Fibroblast of skin of right quadriceps (primary cell): Measurements from ENCODE around the gene NPAS1.

Source experiments
- DNase-seq: peaks from one replicate; pipeline ENCODE4 v3.0.0-alpha.2; 2013

Gene NPAS1, protein sequence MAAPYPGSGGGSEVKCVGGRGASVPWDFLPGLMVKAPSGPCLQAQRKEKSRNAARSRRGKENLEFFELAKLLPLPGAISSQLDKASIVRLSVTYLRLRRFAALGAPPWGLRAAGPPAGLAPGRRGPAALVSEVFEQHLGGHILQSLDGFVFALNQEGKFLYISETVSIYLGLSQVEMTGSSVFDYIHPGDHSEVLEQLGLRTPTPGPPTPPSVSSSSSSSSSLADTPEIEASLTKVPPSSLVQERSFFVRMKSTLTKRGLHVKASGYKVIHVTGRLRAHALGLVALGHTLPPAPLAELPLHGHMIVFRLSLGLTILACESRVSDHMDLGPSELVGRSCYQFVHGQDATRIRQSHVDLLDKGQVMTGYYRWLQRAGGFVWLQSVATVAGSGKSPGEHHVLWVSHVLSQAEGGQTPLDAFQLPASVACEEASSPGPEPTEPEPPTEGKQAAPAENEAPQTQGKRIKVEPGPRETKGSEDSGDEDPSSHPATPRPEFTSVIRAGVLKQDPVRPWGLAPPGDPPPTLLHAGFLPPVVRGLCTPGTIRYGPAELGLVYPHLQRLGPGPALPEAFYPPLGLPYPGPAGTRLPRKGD

DNA sequence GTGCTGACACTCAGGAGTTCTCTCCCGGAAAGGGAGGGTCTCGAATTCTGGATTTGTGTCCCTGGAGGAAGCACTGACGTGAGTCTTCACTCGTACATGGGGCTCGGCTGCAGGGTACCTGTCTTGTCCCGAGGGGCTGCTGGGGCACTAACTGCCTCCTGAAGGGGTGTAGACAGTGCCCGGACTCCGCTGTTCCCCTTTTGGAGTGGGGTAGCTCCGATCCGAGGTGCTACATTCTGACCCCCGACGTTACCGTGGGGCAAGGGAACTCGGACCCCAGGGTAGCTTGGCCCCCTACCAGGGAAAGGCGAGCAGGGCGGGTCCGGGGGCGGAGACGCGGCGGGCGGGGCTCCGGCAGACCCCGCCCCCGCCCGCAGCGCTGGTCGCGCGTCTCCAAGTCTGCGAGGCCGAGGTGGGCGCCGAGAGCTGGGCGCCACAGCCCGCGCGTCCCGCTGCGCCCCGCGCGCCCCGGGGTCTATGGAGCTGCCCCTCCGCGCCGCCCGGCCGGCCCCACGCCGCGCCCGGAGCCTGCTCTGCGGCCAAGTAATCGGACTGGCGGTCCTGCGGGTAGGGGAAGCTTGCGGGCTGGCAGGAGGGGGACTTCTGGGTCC is at the start of gene NPAS1:
NPAS1 (plus strand) TSS at position 407 of the 611 bp plus-strand sequence. CDS start 1,211 bp downstream, outside the sequence.
- DNase-seq: no peak

DNA sequence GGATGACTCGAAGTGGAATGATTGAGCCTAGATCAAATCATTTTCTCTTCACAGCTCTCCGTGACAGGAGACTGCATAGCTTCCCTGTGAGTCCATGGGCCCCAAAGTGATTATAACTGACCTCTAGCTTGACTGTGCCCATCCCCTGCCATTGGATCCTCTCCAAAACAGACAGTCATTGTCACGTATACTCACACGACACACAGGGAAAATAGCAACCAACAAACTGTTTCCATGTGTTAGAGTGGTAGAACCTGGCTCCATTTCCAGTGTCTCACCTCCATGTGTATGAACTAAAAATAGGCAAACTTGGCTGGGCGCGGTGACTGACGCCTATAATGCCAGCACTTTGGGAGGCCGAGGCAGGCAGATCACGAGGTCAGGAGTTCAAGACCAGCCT is 48.8 kb upstream of the NPAS1 start:
- peak; percentile 97 for DNase-seq

DNA sequence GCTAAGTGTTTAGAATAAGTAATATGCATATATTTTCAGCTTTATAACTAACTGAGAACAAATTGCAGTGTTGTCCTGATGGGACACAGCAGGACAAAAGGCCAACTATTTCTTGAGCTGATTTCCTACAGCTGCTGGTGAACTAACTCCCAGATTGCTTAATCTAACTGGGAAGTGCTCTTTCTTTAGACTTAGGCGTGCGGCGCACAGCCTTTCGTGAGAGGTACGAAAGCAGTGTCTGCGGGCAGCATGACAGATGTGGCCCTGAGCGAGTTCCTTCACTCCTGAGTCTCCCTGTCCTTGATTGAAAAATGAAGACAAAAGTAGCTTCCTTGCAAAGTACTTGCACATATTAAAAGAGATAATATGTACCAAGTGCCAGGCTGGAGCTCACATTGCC is 47.3 kb upstream of the NPAS1 start:
- DNase-seq: no peak

DNA sequence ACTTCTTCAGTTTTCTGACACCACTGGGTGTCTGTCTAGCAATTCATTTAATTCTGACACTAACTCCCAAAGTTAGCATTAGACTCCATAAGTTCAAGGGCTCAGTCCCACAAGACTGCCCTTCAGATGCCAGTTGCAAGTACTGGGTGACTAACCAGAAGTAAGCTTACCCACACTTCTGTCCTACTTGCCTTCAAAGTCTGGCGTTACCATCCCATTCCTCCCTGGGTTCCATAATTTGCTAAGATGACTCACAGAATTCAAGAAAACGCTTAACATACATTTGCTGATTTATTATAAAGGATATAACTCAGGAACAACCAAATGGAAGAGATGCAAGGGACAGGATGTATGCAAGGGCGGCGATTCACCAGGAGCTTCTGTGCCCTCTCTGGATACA is 45.5 kb upstream of the NPAS1 start:
- peak; percentile 55 for DNase-seq

DNA sequence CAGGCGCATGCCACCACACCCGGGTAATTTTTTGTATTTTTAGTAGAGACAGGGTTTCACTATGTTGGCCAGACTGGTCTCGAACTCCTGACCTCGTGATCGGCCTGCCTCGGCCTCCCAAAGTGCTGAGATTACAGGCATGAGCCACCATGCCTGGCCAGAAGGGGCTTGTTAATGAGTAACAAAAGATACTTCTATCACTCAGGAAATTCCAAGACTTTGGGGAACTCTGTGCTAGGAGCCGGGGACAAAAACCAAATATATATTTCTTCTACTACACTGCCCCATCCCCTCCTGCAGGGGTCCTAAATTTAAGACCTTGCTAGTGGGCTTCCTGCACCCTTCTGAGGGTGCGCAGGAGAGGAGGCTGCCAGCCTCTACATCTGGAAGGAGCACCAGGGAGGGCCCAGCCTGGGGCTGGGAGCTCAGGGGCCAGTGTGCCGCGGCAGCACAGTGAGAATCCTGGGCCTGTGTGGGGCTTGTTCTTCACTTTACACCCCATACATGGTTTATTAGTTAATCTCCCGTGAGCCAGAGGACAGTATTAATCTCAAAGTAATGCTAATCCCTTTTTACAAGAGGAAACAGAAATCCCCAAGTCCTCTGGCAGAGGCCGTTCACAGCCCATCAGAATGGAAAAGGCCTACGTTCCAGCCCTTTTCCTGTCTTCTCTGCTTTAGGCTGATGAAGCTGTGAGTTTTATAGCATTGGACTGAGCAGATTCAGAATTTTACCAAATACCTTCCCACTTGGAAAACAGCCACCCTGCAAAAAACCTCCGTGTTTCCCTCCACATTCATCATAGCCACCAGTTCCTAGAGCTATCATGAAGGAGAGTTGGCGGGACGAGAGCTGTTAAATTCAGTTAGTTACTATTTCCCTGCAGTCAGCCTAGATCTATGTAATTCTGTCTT is 44.4 kb upstream of the NPAS1 start:
- DNase-seq: peak; percentile 36

DNA sequence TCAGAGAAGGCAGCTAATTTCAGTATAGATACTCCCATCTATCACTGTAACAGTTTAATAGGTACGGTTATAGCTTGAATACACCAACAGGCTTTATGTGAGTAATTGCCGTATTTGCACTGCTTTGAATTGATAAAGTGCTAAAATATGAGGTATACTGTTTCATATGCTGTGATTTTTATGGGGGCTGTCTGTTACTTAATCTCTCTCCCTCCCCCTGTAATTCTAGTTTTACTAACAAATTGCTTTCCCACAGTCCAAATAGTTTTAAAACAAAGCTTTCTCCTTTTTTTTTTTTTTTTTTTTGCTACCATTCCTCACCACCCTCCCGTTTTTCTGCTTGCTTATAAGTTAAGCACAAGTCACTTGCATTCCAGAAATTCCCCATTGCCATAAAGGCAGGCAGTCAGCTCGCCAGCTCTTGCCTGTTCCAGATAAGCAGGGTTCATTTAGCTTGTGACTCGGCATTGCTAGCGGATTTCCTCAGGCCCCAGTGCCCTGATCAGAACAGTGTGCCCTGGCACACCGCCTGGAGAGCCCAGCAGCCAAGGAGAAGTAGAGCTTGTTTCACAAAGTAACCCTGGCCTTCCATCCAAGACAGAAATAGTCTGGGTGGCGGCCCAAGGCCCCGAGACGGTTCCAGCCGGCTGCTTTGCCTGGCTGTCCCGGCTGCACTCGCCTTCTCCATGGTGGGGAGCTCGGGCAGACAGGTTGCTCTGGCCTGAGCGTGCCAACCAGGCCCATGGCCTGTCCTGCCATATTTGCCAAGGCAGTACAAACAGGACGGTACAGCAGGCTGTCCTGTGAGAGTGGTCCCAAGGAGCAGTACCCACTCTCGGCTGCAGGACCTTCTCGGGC is 43.5 kb upstream of the NPAS1 start:
- peak; percentile 95 for DNase-seq

DNA sequence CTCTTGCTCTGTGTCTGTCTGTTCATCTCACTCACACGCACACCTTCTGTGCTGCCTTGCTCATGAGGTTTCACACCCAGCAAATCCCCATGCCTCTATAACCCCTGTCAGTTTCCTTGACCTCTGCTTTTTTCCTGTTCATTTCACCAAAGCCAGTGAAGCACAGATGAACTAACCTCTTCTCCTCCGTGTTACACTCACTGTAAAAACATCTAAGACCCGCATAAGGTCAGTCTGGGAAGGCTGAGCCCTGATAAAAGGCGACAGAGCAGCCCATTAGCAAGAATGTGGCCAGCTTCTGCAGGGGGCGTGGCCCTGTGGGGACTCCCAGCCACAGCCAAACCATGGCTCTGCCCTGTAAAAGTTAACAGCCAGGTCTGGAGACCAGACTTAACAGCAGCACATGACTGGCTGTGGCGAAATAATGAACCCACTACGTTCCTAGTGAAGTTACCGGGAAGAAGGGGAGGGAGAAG is 42.8 kb upstream of the NPAS1 start:
- DNase-seq: peak; percentile 62

DNA sequence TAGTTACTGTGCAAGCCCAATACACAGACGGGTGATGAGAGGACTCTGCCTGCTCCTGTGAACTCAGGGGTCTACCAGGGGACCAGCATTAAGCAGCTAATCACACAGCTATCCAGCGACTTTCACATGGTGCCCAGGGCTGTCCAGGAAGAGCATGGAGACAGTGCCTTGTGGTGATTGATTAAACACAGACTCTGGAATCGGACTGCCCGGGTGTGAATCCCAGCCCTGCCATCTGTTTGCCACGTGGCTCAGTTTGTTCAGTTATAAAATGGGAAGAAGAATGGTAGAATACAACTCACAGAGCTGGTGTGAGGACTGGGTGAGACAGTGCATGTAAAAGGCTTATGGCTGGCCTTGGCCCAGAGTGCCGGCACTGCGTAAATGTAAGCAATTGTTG is 42.1 kb upstream of the NPAS1 start:
- peak; percentile 35 for DNase-seq

DNA sequence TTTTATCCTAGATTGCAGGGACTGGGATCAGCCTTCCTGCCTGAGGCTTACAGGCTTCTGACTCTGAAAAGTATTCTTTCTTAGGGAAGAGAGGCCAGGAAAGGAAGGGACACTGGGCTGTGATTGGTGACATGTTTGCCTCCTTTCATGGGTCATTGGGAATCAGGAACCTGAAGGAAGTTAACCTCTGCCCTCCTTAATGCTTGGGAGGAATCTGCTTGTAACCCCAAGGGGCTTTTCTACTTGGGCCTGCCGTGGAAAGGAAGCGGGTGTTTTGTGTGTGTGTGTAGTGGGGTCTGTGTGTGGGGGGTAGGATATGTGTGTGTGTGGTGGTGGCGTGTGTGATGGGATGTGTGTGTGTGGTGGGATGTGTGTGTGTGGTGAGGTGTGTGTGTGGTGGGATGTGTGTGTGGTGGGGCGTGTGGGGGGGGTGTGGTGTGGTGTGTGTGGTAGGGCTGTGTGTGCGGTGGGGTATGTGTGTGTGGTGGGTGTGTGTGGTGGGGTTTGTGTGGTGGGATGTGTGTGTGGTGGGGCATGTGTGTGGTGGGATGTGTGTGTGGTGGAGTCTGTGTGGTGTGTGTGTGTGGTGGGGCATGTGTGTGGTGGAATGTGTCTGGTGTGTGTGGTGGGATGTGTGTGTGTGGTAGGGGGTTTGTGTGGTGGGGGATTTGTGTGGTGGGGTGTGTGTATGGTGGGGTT is 41.3 kb upstream of the NPAS1 start:
- no peak for DNase-seq

DNA sequence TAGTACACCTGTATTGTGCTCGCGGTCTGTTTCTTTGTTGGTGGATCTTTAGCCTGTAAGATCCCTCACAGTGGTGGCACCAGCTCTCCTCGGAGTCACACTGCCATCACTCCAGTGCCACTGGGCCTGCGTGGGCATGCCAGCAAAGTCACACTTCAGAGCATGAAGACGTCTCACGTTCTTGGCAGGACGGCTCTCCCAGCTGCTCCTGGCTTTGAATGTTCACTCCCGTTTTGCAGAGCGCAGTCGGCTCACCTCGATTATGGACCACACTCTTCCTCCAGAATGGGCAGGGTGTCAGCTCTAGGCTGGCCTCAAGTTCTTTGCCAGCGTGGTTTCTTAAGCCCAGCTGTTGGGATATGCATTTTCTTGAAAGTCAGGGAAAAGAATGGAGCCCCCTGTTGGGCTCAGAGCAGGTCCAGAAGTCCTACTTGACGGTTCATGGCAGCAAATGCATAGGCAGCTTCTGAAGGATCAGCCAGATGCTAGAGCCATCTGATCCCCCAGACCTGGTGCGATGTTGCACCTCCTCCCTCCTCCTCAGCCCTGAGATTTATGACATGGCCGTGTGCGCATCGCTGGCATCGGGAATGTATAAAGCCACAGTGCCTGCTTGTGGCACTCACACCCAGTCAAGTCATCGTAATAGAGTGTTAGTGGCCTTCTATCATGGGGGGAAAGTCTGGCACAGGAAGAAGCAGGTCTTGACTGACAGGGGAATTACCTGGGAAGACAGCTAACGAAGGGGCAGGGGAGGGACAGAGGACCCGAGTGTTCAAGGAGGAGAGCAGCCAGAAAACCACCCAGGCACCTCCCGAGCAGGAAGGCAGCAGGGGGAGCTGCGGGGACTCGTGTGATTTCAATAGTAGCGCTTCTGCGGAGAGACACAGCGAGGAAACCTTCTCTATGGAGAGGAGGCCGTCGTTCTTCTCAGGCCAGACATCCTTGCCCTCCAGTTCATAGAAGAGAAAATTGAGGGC is 40.2 kb upstream of the NPAS1 start:
- DNase-seq: no peak

DNA sequence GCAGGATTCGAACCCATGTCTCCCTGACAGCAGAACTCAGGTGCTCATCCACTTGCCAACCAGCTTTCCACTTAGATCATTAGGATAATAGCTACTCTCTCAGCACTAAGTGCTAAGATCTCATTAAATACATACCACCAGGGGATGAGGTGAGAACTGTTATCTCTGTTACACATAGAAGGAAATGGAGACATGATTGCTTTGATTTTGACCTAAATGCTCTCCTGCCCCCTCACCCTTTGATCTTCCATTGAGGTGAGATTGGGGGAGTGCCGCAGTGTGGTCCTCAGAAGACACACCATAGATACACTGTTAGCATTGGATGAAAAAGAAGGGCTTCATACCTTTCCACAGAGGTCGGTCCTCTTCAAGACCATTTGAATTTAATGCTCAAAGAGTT is 38.9 kb upstream of the NPAS1 start:
- no peak for DNase-seq

DNA sequence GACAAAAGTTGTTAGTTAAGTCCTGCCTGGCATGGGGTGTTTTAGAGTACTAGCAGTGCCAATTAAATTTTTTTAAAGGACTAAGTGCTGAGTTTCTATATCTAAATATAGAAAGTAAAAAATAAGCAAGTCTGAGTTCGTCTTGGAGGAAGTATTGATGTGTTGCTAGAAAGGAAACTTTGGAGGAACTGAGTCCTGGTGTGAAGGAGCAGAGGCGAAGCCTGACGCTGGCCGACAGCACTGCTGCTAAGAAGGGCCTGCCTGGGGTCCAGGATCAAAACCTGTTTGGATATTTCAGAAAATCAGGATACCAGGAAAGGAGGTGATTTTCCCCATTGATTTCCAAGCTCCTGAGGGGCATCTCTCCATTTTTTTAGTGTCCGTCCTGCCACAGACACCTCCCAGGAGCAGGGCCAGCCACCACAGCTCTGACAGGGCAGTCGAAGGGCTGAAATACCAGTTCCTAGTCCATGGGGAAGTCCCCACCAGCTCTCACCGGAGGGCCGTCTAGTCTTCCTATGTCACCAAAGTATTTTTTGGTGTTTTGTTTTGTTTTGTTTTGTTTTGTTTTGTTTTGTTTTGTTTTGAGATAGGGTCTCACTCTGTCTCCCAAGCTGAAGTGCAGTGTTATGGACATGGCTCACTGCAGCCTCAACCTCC is 38.2 kb upstream of the NPAS1 start:
- DNase-seq: no peak

DNA sequence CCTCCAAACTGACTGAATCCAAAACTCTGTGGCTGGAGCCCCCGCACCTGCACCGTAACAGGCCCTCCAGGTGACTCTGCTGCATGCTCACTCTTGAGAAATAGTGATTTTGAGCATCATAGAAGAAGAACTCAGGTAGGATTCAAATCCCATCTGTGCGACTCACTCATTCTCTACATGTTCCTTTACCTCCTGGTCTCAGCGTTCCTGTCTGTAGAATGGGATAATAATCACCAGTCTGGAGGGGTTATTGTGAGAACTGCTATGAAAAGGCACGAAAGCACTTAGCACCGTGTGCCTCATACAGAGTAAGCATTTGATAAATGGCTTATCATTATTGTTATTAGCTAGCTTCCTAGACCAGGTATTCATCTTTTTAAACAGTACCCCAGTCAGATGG is 36.5 kb upstream of the NPAS1 start:
- no peak for DNase-seq

DNA sequence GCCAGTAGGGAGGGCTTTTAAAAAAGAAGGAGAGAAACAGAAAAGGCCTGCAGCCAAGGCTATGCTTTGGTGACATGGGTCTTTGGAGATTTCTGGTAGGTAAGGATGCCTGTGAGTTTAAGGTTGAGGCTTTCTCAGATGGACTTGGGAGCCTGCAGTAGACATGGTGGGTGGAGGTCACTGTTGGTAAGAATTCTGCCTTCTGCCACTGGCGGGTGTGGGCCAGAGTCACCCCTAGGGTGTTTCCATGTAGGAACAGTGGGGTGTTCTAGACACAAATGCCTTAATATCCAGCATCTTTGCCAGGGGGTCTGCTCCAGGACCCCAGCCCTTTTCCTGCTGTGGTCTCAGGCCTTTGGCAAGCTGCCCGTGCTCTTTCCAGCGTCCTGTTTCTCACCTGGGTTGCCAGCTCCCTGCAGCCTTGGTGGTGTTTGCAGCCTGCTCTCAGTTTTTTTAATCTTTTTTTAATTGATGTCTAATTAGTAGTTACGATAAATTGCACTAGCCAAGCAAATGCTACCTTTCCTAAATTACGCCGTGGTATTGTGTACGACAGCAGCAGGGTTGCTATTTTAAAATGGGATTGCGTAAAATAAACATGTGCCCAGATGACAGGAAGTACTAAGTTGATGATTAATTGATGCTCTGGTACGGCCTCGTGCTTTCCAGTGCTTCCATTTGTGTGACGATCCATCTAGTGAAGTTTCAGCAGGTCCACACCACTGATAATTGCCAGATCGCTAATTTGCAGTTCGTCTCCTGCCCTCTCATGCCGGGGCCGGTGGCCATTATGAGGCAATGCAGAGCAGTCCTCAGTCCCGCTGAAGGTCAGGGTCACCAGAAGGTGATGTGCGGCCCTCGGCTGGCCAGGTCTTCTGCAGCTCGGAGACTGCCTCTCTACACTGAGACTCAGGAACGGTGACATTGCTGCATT is 35.3 kb upstream of the NPAS1 start:
- DNase-seq: peak; percentile 72

DNA sequence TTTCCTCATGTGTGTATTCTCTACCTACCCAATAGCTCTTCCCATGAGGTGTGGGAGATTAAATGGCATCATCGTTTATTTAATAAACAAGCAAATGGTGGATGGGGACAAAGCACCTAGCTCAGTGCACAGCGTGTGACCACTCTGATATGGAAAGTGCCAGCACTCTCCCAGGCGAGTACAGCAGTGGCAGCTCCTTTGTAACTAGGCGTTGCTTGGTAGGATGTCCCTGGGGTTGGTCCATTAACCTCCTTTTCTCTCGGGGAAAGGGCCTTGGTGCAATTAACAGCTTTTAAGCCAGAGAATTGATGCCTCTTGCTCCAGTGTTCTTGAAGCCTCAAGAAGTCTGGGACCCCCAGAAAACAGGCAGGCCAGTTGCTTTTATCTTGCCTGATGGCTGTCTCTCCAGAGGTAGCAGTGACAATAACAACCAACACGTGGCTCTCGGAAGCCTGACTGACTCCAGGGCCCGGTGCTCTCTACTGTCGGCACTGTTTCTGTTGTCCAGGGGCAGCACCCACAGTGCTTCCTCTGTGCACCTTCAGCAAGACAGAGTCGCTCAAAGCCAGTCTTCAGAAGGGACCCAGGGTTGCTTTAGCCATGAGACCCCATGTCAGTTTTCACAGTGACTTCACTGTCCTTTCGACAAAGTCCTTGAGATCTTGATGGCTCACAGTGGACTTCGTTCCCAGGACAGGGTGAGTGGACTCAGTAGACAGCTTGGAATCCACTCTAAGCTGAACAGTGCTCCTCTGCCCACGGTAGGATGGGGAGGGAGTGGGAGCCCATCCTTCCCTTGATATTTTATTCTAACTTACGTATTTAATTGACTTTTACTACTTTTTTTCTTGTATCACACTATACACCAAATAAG is 33.9 kb upstream of the NPAS1 start:
- DNase-seq: no peak

DNA sequence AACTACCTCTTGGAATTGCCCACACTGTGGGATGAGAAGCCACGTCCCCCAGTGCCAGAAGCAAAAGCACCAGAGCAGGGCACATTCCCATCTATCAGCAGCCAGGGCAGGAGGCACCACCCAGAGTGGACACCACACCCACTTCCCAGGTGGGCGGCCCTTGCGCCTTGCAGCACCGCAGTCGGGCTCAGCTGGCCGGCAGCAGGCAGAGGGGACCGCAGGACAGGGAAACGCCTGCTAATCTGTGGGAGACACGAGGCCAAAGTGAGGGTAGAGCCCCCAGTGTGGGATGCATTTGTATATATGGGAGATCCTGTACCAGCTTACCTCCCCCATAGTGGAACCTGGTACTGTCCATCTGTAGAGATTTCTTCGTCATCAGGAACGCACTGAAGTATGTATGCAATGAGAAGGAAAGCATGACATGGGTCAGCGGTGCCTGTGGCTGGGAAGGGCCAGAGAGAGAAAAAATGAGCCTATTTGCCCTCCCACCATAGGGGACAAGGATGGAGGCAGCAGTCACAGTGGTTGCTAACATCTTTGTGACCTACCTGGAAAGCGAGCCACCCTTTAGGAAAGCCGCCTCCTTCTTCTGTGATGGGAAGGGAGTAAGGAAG is 30.9 kb upstream of the NPAS1 start:
- no peak for DNase-seq
